Keratinocyte (primary cell): ENCODE measurements around the gene SYT1.

Source experiments
- CTCF ChIP-seq, 3 experiments: IDR thresholded peaks in 1 of 3; conservative IDR thresholded peaks in 1 of 3; optimal IDR thresholded peaks in 1 of 3; 2 replicates in 2 of 3; 3 replicates in 1 of 3; pipeline versions ENCODE3 to v1.5.1; 2011; ENCODE audit warnings: low read length in 3 of 3, mild to moderate bottlenecking in 3 of 3, moderate library complexity in 2 of 3, control low read depth in 1 of 3, inconsistent platforms in 1 of 3; ENCODE audit not compliant: insufficient read depth in 2 of 3; ENCODE audit errors: extremely low read depth in 1 of 3
- EZH2 ChIP-seq: IDR thresholded peaks from one replicate; pipeline ENCODE4 v1.6.1; 2012; ENCODE audit warnings: inconsistent platforms, mild to moderate bottlenecking, low read length, moderate library complexity

DNA sequence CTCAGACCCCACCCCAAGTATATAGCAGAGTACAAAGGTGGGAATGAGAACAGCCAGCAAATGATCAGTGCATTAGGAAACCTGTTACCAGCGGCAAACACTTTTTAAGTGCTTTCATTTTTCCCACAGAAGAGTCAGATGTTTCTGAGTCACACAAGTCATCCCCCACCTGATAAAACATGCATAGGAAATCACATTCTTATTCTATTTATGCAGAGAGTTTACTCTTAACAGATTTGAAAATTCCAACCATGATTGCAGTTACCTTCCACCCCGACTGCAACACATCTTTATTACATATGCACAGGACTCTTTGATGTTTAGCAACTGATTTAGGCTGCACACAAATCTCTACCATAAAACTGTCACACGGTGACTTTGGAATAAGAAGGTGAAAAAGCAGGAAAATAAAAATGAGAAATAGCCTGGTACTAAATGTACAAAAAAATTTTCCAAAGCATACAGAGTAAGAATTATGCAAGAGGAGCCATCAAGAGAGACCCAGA lies 589.8 kb downstream of the SYT1 start:
- TF ChIP-seq CTCF (optimal IDR thresholded peaks at IDR 0.05 in 1 of 3, IDR thresholded peaks at IDR 0.05 in 1 of 3, conservative IDR thresholded peaks at IDR 0.05 in 1 of 3; ENCODE audit: extremely low read depth in 1 of 3, insufficient read depth in 2 of 3, low read length in 3 of 3), result no peak
- no peak for TF ChIP-seq EZH2
